OCI-LY1 (cell line): Measurements from ENCODE around the gene TMEM92.
"Not testable (repeated sequence)": the region's sequence is repeated elsewhere in the genome, so short reads cannot be mapped to it uniquely, and the experiment has no call there.

ENCODE experiments used
- H2AFZ ChIP-seq: fragments of 200-600 bp; sonication (generic), shearing (Covaris generic); 2 replicates; pipeline ENCODE4 v1.6.0; 2014; ENCODE audit warnings: antibody characterized with exemption, mild to moderate bottlenecking, low read length
- H3F3A ChIP-seq: fragments of 200-600 bp; sonication (generic), shearing (Covaris generic); 2 replicates; pipeline ENCODE4 v1.6.0; 2014; ENCODE audit warnings: mild to moderate bottlenecking, antibody characterized with exemption, low read length, moderate library complexity; ENCODE audit not compliant: insufficient read depth
- H3K27ac ChIP-seq: fragments of 200-600 bp; sonication (generic); 2 replicates; pipeline ENCODE4 v1.5.1; 2014; ENCODE audit warnings: low read length, mixed run types, mild to moderate bottlenecking, low read depth; ENCODE audit not compliant: poor library complexity, severe bottlenecking
- H3K27me3 ChIP-seq: fragments of 200-600 bp; sonication (generic); 2 replicates; pipeline ENCODE4 v1.6.0; 2014; ENCODE audit warnings: antibody characterized with exemption, mild to moderate bottlenecking, low read length, moderate library complexity; ENCODE audit not compliant: insufficient read depth
- H3K36me3 ChIP-seq: fragments of 200-600 bp; sonication (generic); 2 replicates; pipeline ENCODE4 v1.6.1; 2014; ENCODE audit warnings: mild to moderate bottlenecking, antibody characterized with exemption, low read length, moderate library complexity, mixed read lengths; ENCODE audit not compliant: insufficient read depth
- H3K4me1 ChIP-seq: fragments of 200-600 bp; sonication (generic); 2 replicates; pipeline ENCODE4 v1.5.1; 2014; ENCODE audit warnings: mild to moderate bottlenecking, low read length, moderate library complexity; ENCODE audit not compliant: insufficient read depth, severe bottlenecking
- H3K4me2 ChIP-seq: fragments of 200-600 bp; sonication (generic), shearing (Covaris generic); 2 replicates; pipeline ENCODE4 v1.6.1; 2014; ENCODE audit warnings: low read length
- H3K4me3 ChIP-seq: fragments of 200-600 bp; sonication (generic); 2 replicates; pipeline ENCODE4 v1.5.1; 2014; ENCODE audit warnings: low read length, low read depth, mild to moderate bottlenecking, mixed read lengths; ENCODE audit not compliant: poor library complexity, severe bottlenecking
- H3K79me2 ChIP-seq: fragments of 200-600 bp; shearing (Covaris generic); 2 replicates; pipeline ENCODE4 v1.6.1; 2016; ENCODE audit warnings: mixed run types, low read length, mixed read lengths; ENCODE audit not compliant: insufficient read depth
- H3K9ac ChIP-seq: fragments of 200-600 bp; sonication (generic), shearing (Covaris generic); 2 replicates; pipeline ENCODE4 v1.6.1; 2014; ENCODE audit warnings: mild to moderate bottlenecking, low read length, mixed read lengths
- H3K9me2 ChIP-seq: fragments of 200-600 bp; sonication (generic), shearing (Covaris generic); 2 replicates; pipeline ENCODE4 v1.6.1; 2014; ENCODE audit warnings: low read depth, mild to moderate bottlenecking, low read length, mixed read lengths
- H3K9me3 ChIP-seq: fragments of 200-600 bp; shearing (Covaris generic); 2 replicates; pipeline ENCODE4 v1.6.1; 2014; ENCODE audit warnings: low read length, mixed read lengths
- H4K20me1 ChIP-seq: fragments of 200-600 bp; sonication (generic), shearing (Covaris generic); 2 replicates; pipeline ENCODE4 v1.6.0; 2016; ENCODE audit warnings: mild to moderate bottlenecking, low read length; ENCODE audit not compliant: insufficient read depth
- EZH2 ChIP-seq: fragments of 200-600 bp; sonication (generic), shearing (Covaris generic); IDR thresholded peaks from 2 replicates; pipeline ENCODE4 v1.8.0; 2017; ENCODE audit warnings: borderline replicate concordance, mixed run types, mild to moderate bottlenecking, antibody characterized with exemption, low read length, moderate library complexity, mixed read lengths
- TF ChIP-seq, protein P1 (sequence below): fragments of 200-600 bp; sonication (generic), shearing (Covaris generic); IDR thresholded peaks from 2 replicates; pipeline ENCODE4 v1.5.1; 2017; ENCODE audit warnings: mild to moderate bottlenecking, antibody characterized with exemption, low read length, moderate library complexity, mixed read lengths

TMEM92 gene

DNA sequence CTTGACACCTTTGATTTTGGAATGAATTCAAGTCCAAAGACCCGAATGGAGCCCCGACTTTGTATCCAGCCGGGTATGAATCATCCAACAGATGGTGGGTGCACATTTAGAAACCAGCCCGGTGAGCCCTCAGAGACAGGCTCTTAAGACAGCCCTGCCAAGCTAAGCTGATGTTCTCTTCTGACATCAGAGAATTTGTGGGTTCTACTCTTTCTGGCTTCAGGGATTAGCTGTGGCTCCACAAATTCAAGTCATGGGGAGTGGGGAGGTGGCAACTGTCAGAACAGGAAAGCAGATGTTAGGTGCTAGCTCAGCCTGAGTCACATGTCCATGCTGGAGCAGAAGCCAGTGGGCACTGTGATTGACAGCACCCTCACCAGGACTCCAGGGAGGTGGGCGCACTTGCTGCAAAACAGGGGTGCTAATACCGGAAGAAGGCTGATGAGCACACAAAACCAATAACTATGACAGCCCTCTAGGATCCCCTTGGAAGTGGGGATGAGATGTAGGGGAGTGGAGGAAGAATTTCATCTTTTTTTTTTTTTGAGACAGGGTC is 40.3 kb downstream of the TMEM92 start:
- H3K4me2 ChIP-seq: no peak overlapping the region
- H3K27ac ChIP-seq: no peak overlapping the region
- H3K9me2 ChIP-seq: no peaks in the 10 kb centered on the region
- no peaks in the 10 kb centered on the region for H3K9me3 ChIP-seq
- H3K36me3 ChIP-seq: no peaks in the 10 kb centered on the region
- H3K79me2 ChIP-seq: no peaks in the 10 kb centered on the region
- H3K27me3 ChIP-seq: peaks cover 19% of the 10 kb centered on the region; the same call in 1 of the 2 replicates
- TF ChIP-seq EZH2: no peak
- TF ChIP-seq, protein P1, sequence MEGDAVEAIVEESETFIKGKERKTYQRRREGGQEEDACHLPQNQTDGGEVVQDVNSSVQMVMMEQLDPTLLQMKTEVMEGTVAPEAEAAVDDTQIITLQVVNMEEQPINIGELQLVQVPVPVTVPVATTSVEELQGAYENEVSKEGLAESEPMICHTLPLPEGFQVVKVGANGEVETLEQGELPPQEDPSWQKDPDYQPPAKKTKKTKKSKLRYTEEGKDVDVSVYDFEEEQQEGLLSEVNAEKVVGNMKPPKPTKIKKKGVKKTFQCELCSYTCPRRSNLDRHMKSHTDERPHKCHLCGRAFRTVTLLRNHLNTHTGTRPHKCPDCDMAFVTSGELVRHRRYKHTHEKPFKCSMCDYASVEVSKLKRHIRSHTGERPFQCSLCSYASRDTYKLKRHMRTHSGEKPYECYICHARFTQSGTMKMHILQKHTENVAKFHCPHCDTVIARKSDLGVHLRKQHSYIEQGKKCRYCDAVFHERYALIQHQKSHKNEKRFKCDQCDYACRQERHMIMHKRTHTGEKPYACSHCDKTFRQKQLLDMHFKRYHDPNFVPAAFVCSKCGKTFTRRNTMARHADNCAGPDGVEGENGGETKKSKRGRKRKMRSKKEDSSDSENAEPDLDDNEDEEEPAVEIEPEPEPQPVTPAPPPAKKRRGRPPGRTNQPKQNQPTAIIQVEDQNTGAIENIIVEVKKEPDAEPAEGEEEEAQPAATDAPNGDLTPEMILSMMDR: no peak
- no peaks in the 10 kb centered on the region for H3F3A ChIP-seq
- H3K9ac ChIP-seq: no peak overlapping the region
- no peaks in the 10 kb centered on the region for H4K20me1 ChIP-seq
- no peak overlapping the region for H2AFZ ChIP-seq
- no peaks in the 10 kb centered on the region for H3K4me1 ChIP-seq
- H3K4me3 ChIP-seq: no peak overlapping the region

DNA sequence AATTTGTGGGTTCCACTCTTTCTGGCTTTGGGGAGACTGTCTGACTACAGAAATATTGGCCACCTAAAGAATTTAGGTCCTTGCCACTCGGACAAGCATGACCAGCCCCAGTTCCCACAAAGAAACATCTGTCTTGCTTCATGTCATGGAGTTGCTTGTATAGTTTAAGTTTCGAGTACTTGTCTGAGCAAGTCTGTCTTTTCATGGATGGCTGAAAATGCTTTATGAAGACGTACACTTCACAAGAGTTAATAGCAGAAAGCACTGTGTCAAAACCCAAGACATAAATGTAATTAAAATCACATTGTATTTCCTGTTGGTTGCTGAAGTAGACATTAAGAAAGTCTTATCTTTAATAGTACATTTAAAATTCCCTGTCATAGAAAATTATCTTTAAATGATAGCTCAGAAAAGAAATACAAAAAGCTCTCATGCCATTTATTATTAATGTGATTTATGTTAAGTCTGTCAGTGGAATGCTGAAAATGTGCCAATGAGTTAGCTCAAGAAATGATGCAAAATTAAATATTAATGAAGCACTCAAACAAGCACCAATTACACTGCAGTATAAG is 41.8 kb downstream of the TMEM92 start:
- Histone ChIP-seq H3K4me3 (no peak overlapping the region), H3K4me2 (no peak overlapping the region), H3K9ac (no peak overlapping the region), H4K20me1 (no peaks in the 10 kb centered on the region), H3K4me1 (no peaks in the 10 kb centered on the region), H3K9me2 (no peaks in the 10 kb centered on the region), H3F3A (no peaks in the 10 kb centered on the region), H3K36me3 (no peaks in the 10 kb centered on the region), H3K27me3 (peaks cover 19% of the 10 kb centered on the region; the same call in 1 of the 2 replicates), H3K27ac (no peak overlapping the region), H3K79me2 (no peaks in the 10 kb centered on the region), H3K9me3 (no peaks in the 10 kb centered on the region), H2AFZ (no peak overlapping the region)
- no peak for TF ChIP-seq EZH2
- TF ChIP-seq, protein P1: no peak

DNA sequence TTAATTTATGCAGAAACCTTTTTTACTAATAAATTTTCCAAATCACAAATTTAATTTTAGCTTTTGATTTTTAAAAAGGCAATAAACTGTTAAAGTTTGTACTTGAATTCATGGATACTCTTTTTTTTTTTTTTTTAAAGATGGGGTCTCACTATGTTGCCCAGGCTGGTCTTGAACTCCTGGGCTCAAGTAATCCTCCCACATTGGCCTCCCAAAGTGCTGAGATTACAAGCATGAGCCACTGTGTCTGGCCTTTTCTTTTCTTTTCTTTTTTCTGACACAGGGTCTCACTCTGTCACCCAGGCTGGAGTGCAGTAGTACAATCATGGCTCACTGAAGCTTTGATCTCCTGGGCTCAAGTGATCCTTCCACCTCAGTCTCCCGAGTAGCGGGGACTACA is 42.4 kb downstream of the TMEM92 start:
- peaks cover 19% of the 10 kb centered on the region; the same call in 1 of the 2 replicates for H3K27me3 ChIP-seq
- H3K79me2 ChIP-seq, H3K9ac ChIP-seq, H3K9me2 ChIP-seq, H3K36me3 ChIP-seq, H3K4me2 ChIP-seq, H3K4me3 ChIP-seq, H2AFZ ChIP-seq, H3K4me1 ChIP-seq, H4K20me1 ChIP-seq, H3K27ac ChIP-seq, H3F3A ChIP-seq, H3K9me3 ChIP-seq: not testable (repeated sequence)

DNA sequence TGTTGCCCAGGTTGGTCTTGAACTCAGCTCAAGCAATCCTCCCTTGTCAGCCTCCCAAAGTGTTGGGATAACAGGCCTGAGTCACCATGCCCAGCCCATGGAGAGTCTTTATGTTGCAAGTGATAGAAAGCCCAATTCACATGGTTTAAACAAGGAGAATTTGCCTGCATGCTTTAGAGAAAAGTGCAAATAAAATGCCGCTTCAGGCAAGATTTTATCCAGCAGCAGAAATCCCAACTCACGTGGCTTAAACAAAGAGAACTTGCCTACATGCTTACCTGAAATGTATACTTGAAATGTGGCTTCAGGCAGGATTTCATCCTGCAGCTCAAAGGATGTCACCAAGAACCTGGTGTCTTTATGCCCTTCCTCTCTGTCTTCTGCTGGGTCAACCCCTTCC is 42.9 kb downstream of the TMEM92 start:
- Histone ChIP-seq H3K4me3 (no peak overlapping the region), H3K9ac (no peak overlapping the region), H3F3A (no peaks in the 10 kb centered on the region), H3K36me3 (no peaks in the 10 kb centered on the region), H3K27ac (no peak overlapping the region), H3K4me2 (no peak overlapping the region), H2AFZ (no peak overlapping the region), H4K20me1 (no peaks in the 10 kb centered on the region), H3K9me2 (no peaks in the 10 kb centered on the region), H3K4me1 (no peaks in the 10 kb centered on the region), H3K79me2 (no peaks in the 10 kb centered on the region), H3K27me3 (peaks cover 19% of the 10 kb centered on the region; the same call in 1 of the 2 replicates), H3K9me3 (no peaks in the 10 kb centered on the region)
- no peak for TF ChIP-seq EZH2
- TF ChIP-seq, protein P1: no peak
